ENCODE measurements around the gene ZNF532. TPM values are rescaled to one million over a fixed set of nuclear protein-coding genes. Genes with fewer than 3 reads are reported as not detected.

The ZNF532 gene
- total RNA-seq = 31.8 and 47.2 TPM in 2 replicates

GRCh38 chr18:58864146-58865032, at the start of gene ZNF532:
TSS of gene ZNF532 (plus strand) at chr18:58864877. CDS start in a region left out here.

Other genes starting within 250 kb of the ZNF532 start
- 32.9 and 52.6 TPM in 2 replicates for gene ALPK2, start 235.8 kb upstream of the ZNF532 start, total RNA-seq
- gene MALT1, start 193.4 kb upstream of the ZNF532 start, total RNA-seq = 24.9 and 41.3 TPM in 2 replicates